ENCODE measurements around the gene PGAP3.
"Not testable (repeated sequence)": the region's sequence is repeated elsewhere in the genome, so short reads cannot be mapped to it uniquely, and the experiment has no call there.

The PGAP3 gene

GRCh38 chr17:39701012-39701783 lies 13.3 kb upstream of the PGAP3 start:
- Histone ChIP-seq H3K27me3 (ENCODE audit: insufficient read depth, low read length, poor library complexity) (no peaks in the 10 kb centered on the region), H2AK5ac (ENCODE audit: low read length) (peak overlapping the region; percentile 23), H3K79me1 (ENCODE audit: low read length) (peaks cover 10% of the 10 kb centered on the region), H3K56ac (ENCODE audit: low read length) (peak overlapping the region; percentile 90), H3K4ac (ENCODE audit: low read depth, low read length) (no peak overlapping the region), H2BK120ac (ENCODE audit: low read depth, low read length) (no peak overlapping the region), H3K4me3 (ENCODE audit: low read length) (peak overlapping the region; percentile 70), H3K36me3 (ENCODE audit: control insufficient read depth, insufficient read depth, low read length) (no peaks in the 10 kb centered on the region), H3K27ac (ENCODE audit: low read depth, low read length) (no peak overlapping the region), H3K9ac (ENCODE audit: low read length) (peak overlapping the region; percentile 85), H3K4me2 (ENCODE audit: low read length) (peak overlapping the region; percentile 84), H3K79me2 (ENCODE audit: control insufficient read depth, insufficient read depth, low read length) (peaks cover 54% of the 10 kb centered on the region), H3K18ac (ENCODE audit: low read length) (no peak overlapping the region), H4K8ac (ENCODE audit: low read depth, low read length) (no peak overlapping the region), H3K23ac (ENCODE audit: low read length) (no peak overlapping the region), H2BK5ac (ENCODE audit: low read length) (no peak overlapping the region), H3K4me1 (ENCODE audit: control insufficient read depth, low read depth, low read length) (peaks cover 12% of the 10 kb centered on the region), H4K5ac (ENCODE audit: low read length) (no peak overlapping the region), H2BK15ac (replicated peaks; ENCODE audit: low read depth) (no peak overlapping the region)
- WGBS (ENCODE audit: extremely low coverage, insufficient coverage, low lambda C conversion rate), result no CpG with 5 or more reads among the region's 10 CpGs
- DNase-seq, result peak; percentile 38

GRCh38 chr17:39700148-39700987 lies 12.5 kb upstream of the PGAP3 start:
- H3K4ac ChIP-seq (ENCODE audit: low read depth, low read length), result peak overlapping the region; percentile 93
- H3K4me2 ChIP-seq (ENCODE audit: low read length), result peak overlapping the region; percentile 84
- no peaks in the 10 kb centered on the region for H3K27me3 ChIP-seq (ENCODE audit: insufficient read depth, low read length, poor library complexity)
- H3K56ac ChIP-seq (ENCODE audit: low read length), result peak overlapping the region; percentile 90
- H3K4me3 ChIP-seq (ENCODE audit: low read length), result peak overlapping the region; percentile 70
- H3K27ac ChIP-seq (ENCODE audit: low read depth, low read length), result peak overlapping the region; percentile 16
- peaks cover 47% of the 10 kb centered on the region for H3K79me2 ChIP-seq (ENCODE audit: control insufficient read depth, insufficient read depth, low read length)
- H2AK5ac ChIP-seq (ENCODE audit: low read length), result no peak overlapping the region
- H3K36me3 ChIP-seq (ENCODE audit: control insufficient read depth, insufficient read depth, low read length), result no peaks in the 10 kb centered on the region
- no peak overlapping the region for H2BK15ac ChIP-seq (replicated peaks; ENCODE audit: low read depth)
- H2BK120ac ChIP-seq (ENCODE audit: low read depth, low read length), result no peak overlapping the region
- H3K9ac ChIP-seq (ENCODE audit: low read length), result peak overlapping the region; percentile 85
- H3K18ac ChIP-seq (ENCODE audit: low read length), result peak overlapping the region; percentile 63
- peak overlapping the region; percentile 64 for H2BK5ac ChIP-seq (ENCODE audit: low read length)
- DNase-seq, result peak; percentile 65
- H4K8ac ChIP-seq (ENCODE audit: low read depth, low read length), result peak overlapping the region; percentile 70
- H3K79me1 ChIP-seq (ENCODE audit: low read length), result peaks cover 7% of the 10 kb centered on the region
- no CpG with 5 or more reads among the region's 57 CpGs for WGBS (ENCODE audit: extremely low coverage, insufficient coverage, low lambda C conversion rate)
- H4K5ac ChIP-seq (ENCODE audit: low read length), result no peak overlapping the region
- H3K23ac ChIP-seq (ENCODE audit: low read length), result no peak overlapping the region
- H3K4me1 ChIP-seq (ENCODE audit: control insufficient read depth, low read depth, low read length), result peaks cover 18% of the 10 kb centered on the region

- Histone ChIP-seq H3K36me3 (ENCODE audit: control insufficient read depth, insufficient read depth, low read length) (no peaks in the 10 kb centered on the region), H3K4me2 (ENCODE audit: low read length) (peak within 1 kb of the TSS; percentile 84), H3K79me2 (ENCODE audit: control insufficient read depth, insufficient read depth, low read length) (peaks cover 44% of the 10 kb centered on the region), H3K79me1 (ENCODE audit: low read length) (peaks cover 5% of the 10 kb centered on the region), H3K4me1 (ENCODE audit: control insufficient read depth, low read depth, low read length) (peaks cover 20% of the 10 kb centered on the region), H3K4ac (ENCODE audit: low read depth, low read length) (peak within 1 kb of the TSS; percentile 93), H3K4me3 (ENCODE audit: low read length) (peak within 1 kb of the TSS; percentile 70), H2BK120ac (ENCODE audit: low read depth, low read length) (no peak within 1 kb of the TSS), H3K27ac (ENCODE audit: low read depth, low read length) (peak within 1 kb of the TSS; percentile 20), H2BK5ac (ENCODE audit: low read length) (peak within 1 kb of the TSS; percentile 64), H3K9ac (ENCODE audit: low read length) (peak within 1 kb of the TSS; percentile 85), H2AK5ac (ENCODE audit: low read length) (no peak within 1 kb of the TSS), H3K56ac (ENCODE audit: low read length) (peak within 1 kb of the TSS; percentile 90), H4K8ac (ENCODE audit: low read depth, low read length) (peak within 1 kb of the TSS; percentile 70), H3K27me3 (ENCODE audit: insufficient read depth, low read length, poor library complexity) (no peaks in the 10 kb centered on the region), H4K5ac (ENCODE audit: low read length) (no peak within 1 kb of the TSS), H2BK15ac (replicated peaks; ENCODE audit: low read depth) (no peak within 1 kb of the TSS), H3K23ac (ENCODE audit: low read length) (no peak within 1 kb of the TSS), H3K18ac (ENCODE audit: low read length) (peak within 1 kb of the TSS; percentile 63)
- DNase-seq, result peak; percentile 90
- WGBS (ENCODE audit: extremely low coverage, insufficient coverage, low lambda C conversion rate), result no CpG with 5 or more reads among the region's 20 CpGs
These were observed 11.9 kb upstream of the PGAP3 start, which contains the start of gene ERBB2 for GRCh38 chr17:39699818-39700147. TSS of gene ERBB2 (plus strand) at chr17:39700064. CDS start at chr17:39700239, 175 bp downstream.

- H2BK5ac ChIP-seq (ENCODE audit: low read length); H3K79me1 ChIP-seq (ENCODE audit: low read length); H2BK15ac ChIP-seq (replicated peaks; ENCODE audit: low read depth); H3K27me3 ChIP-seq (ENCODE audit: insufficient read depth, low read length, poor library complexity); H3K4ac ChIP-seq (ENCODE audit: low read depth, low read length); H4K8ac ChIP-seq (ENCODE audit: low read depth, low read length); H3K23ac ChIP-seq (ENCODE audit: low read length); H2AK5ac ChIP-seq (ENCODE audit: low read length); DNase-seq; H3K36me3 ChIP-seq (ENCODE audit: control insufficient read depth, insufficient read depth, low read length); H4K5ac ChIP-seq (ENCODE audit: low read length); H2BK120ac ChIP-seq (ENCODE audit: low read depth, low read length): not testable (repeated sequence)
- Histone ChIP-seq H3K4me2 (ENCODE audit: low read length) (peak overlapping the region; percentile 70), H3K27ac (ENCODE audit: low read depth, low read length) (peak overlapping the region; percentile 20), H3K56ac (ENCODE audit: low read length) (peak overlapping the region; percentile 90), H3K9ac (ENCODE audit: low read length) (peak overlapping the region; percentile 85), H3K4me3 (ENCODE audit: low read length) (peak overlapping the region; percentile 70), H3K4me1 (ENCODE audit: control insufficient read depth, low read depth, low read length) (peaks cover 19% of the 10 kb centered on the region), H3K18ac (ENCODE audit: low read length) (peak overlapping the region; percentile 63), H3K79me2 (ENCODE audit: control insufficient read depth, insufficient read depth, low read length) (peaks cover 40% of the 10 kb centered on the region)
- WGBS (ENCODE audit: extremely low coverage, insufficient coverage, low lambda C conversion rate), result no CpG with 5 or more reads among the region's 11 CpGs
These were observed 11.4 kb upstream of the PGAP3 start for GRCh38 chr17:39699157-39699817.

- H3K18ac ChIP-seq (ENCODE audit: low read length), result no peak overlapping the region
- H3K4ac ChIP-seq (ENCODE audit: low read depth, low read length), result no peak overlapping the region
- peaks cover 3% of the 10 kb centered on the region for H3K79me1 ChIP-seq (ENCODE audit: low read length)
- H2BK15ac ChIP-seq (replicated peaks; ENCODE audit: low read depth), result no peak overlapping the region
- H3K4me1 ChIP-seq (ENCODE audit: control insufficient read depth, low read depth, low read length), result peaks cover 19% of the 10 kb centered on the region
- H2BK5ac ChIP-seq (ENCODE audit: low read length), result no peak overlapping the region
- no peak overlapping the region for H2BK120ac ChIP-seq (ENCODE audit: low read depth, low read length)
- no peak overlapping the region for H4K5ac ChIP-seq (ENCODE audit: low read length)
- H3K4me3 ChIP-seq (ENCODE audit: low read length), result no peak overlapping the region
- H3K36me3 ChIP-seq (ENCODE audit: control insufficient read depth, insufficient read depth, low read length), result no peaks in the 10 kb centered on the region
- WGBS (ENCODE audit: extremely low coverage, insufficient coverage, low lambda C conversion rate), result no CpG with 5 or more reads among the region's 5 CpGs
- no peak overlapping the region for H2AK5ac ChIP-seq (ENCODE audit: low read length)
- no peak overlapping the region for H4K8ac ChIP-seq (ENCODE audit: low read depth, low read length)
- H3K27me3 ChIP-seq (ENCODE audit: insufficient read depth, low read length, poor library complexity), result no peaks in the 10 kb centered on the region
- no peak for DNase-seq
- H3K56ac ChIP-seq (ENCODE audit: low read length), result no peak overlapping the region
- H3K4me2 ChIP-seq (ENCODE audit: low read length), result no peak overlapping the region
- H3K23ac ChIP-seq (ENCODE audit: low read length), result no peak overlapping the region
- H3K9ac ChIP-seq (ENCODE audit: low read length), result no peak overlapping the region
- H3K79me2 ChIP-seq (ENCODE audit: control insufficient read depth, insufficient read depth, low read length), result peaks cover 28% of the 10 kb centered on the region
- no peak overlapping the region for H3K27ac ChIP-seq (ENCODE audit: low read depth, low read length)
These were observed 10.1 kb upstream of the PGAP3 start for GRCh38 chr17:39697961-39698360.
